Left ventricle myocardium inferior (tissue), 1 donor: ENCODE results near the gene KMT2B. TPM values are rescaled to one million over a fixed set of nuclear protein-coding genes. Genes with fewer than 3 reads are reported as not detected.

Experiments used
- DNase-seq: peaks from one replicate; pipeline ENCODE4 v3.0.0-alpha.2; 2020
- H3K27ac ChIP-seq: fragments of 200-600 bp; replicated peaks from 2 replicates; pipeline ENCODE4 v1.8.0; 2021
- H3K27me3 ChIP-seq: fragments of 200-600 bp; 2 replicates; pipeline ENCODE4 v1.8.0; 2021; ENCODE audit warnings: low read depth
- H3K36me3 ChIP-seq: fragments of 200-600 bp; 2 replicates; pipeline ENCODE4 v1.8.0; 2021
- H3K4me1 ChIP-seq: fragments of 200-600 bp; 2 replicates; pipeline ENCODE4 v1.8.0; 2021
- H3K4me3 ChIP-seq: fragments of 200-600 bp; 2 replicates; pipeline ENCODE4 v1.8.0; 2021; ENCODE audit warnings: mild to moderate bottlenecking, moderate library complexity
- H3K9me3 ChIP-seq: fragments of 200-600 bp; replicated peaks from 2 replicates; pipeline ENCODE4 v1.8.0; 2021
- intact Hi-C: fragments of 100-400 bp; cut with micrococcal nuclease; formaldehyde crosslinking; loops from one replicate; pipeline ENCODE4 v1.11.0; 2022
- long read RNA-seq: library from polyadenylated mRNA; unstranded; transcript quantifications from one replicate; pipeline ENCODE4 v2.0.0, GENCODE V29; 2021
- total RNA-seq: library from RNA; stranded (reverse); fragmentation: NEBNext Ultra II Directional; extraction: Animal tissue kit (Norgen Biotek cat#: 25700); gene quantifications from one replicate; pipeline ENCODE4 v1.2.1, GENCODE V29; 2021
- TF ChIP-seq, protein P1 (sequence below): fragments of 200-600 bp; IDR thresholded peaks from 2 replicates; pipeline ENCODE4 v1.8.0; 2021; ENCODE audit warnings: antibody characterized with exemption, mild to moderate bottlenecking, borderline replicate concordance
- donor health status: DM: no; HTN: yes; CAD: no; lungs with severe emphysema.

The KMT2B gene, protein sequence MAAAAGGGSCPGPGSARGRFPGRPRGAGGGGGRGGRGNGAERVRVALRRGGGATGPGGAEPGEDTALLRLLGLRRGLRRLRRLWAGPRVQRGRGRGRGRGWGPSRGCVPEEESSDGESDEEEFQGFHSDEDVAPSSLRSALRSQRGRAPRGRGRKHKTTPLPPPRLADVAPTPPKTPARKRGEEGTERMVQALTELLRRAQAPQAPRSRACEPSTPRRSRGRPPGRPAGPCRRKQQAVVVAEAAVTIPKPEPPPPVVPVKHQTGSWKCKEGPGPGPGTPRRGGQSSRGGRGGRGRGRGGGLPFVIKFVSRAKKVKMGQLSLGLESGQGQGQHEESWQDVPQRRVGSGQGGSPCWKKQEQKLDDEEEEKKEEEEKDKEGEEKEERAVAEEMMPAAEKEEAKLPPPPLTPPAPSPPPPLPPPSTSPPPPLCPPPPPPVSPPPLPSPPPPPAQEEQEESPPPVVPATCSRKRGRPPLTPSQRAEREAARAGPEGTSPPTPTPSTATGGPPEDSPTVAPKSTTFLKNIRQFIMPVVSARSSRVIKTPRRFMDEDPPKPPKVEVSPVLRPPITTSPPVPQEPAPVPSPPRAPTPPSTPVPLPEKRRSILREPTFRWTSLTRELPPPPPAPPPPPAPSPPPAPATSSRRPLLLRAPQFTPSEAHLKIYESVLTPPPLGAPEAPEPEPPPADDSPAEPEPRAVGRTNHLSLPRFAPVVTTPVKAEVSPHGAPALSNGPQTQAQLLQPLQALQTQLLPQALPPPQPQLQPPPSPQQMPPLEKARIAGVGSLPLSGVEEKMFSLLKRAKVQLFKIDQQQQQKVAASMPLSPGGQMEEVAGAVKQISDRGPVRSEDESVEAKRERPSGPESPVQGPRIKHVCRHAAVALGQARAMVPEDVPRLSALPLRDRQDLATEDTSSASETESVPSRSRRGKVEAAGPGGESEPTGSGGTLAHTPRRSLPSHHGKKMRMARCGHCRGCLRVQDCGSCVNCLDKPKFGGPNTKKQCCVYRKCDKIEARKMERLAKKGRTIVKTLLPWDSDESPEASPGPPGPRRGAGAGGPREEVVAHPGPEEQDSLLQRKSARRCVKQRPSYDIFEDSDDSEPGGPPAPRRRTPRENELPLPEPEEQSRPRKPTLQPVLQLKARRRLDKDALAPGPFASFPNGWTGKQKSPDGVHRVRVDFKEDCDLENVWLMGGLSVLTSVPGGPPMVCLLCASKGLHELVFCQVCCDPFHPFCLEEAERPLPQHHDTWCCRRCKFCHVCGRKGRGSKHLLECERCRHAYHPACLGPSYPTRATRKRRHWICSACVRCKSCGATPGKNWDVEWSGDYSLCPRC (N-terminal part only)
- 12.8 TPM for total RNA-seq
- long read RNA-seq, partial matches to known transcripts: 10 of 13 reads
- long read RNA-seq, other reads (novel, unspliced or antisense): 0 of 13 reads

DNA sequence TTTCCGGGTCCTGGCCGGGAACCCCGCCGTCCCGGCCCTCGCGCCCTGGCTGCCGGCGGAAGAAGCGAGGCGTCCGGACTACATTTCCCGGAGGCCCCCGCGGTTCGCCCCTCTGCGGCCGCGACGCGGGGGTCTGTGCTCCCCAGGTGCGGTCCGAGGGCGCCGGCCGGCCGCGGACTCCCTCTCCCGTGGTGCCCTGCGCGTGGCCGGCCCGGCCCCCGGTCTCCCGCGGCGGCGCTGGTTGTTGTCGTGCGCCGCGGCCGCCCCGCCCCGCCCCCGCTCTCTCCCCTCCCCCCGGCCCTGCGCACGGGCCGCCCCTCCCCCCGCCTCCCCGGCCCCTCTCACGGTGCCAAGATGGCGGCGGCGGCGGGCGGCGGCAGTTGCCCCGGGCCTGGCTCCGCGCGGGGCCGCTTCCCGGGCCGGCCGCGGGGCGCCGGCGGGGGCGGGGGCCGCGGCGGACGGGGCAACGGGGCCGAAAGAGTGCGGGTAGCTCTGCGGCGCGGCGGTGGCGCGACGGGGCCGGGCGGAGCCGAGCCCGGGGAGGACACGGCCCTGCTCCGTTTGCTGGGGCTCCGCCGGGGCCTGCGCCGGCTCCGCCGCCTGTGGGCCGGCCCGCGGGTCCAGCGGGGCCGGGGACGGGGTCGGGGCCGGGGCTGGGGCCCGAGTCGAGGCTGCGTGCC is at the start of gene KMT2B:
Gene KMT2B (plus strand): TSS at position 339 of the 680 bp plus-strand sequence. CDS start 16 bp downstream, at position 355.
- no peak for DNase-seq
- H3K9me3 ChIP-seq: no peaks in the 10 kb centered on the region
- intact Hi-C loops: loop anchor here (2.0 kb wide), 1 partner anchor 21 kb away; no protein-coding TSS in a partner anchor
- peaks cover 47% of the 10 kb centered on the region for H3K4me1 ChIP-seq
- peaks cover 30% of the 10 kb centered on the region for H3K36me3 ChIP-seq
- no peaks in the 10 kb centered on the region for H3K27me3 ChIP-seq
- peak within 1 kb of the TSS; percentile 95 for H3K27ac ChIP-seq
- H3K4me3 ChIP-seq: peak within 1 kb of the TSS; percentile 96
- TF ChIP-seq, protein P1, sequence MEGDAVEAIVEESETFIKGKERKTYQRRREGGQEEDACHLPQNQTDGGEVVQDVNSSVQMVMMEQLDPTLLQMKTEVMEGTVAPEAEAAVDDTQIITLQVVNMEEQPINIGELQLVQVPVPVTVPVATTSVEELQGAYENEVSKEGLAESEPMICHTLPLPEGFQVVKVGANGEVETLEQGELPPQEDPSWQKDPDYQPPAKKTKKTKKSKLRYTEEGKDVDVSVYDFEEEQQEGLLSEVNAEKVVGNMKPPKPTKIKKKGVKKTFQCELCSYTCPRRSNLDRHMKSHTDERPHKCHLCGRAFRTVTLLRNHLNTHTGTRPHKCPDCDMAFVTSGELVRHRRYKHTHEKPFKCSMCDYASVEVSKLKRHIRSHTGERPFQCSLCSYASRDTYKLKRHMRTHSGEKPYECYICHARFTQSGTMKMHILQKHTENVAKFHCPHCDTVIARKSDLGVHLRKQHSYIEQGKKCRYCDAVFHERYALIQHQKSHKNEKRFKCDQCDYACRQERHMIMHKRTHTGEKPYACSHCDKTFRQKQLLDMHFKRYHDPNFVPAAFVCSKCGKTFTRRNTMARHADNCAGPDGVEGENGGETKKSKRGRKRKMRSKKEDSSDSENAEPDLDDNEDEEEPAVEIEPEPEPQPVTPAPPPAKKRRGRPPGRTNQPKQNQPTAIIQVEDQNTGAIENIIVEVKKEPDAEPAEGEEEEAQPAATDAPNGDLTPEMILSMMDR: no peak

DNA sequence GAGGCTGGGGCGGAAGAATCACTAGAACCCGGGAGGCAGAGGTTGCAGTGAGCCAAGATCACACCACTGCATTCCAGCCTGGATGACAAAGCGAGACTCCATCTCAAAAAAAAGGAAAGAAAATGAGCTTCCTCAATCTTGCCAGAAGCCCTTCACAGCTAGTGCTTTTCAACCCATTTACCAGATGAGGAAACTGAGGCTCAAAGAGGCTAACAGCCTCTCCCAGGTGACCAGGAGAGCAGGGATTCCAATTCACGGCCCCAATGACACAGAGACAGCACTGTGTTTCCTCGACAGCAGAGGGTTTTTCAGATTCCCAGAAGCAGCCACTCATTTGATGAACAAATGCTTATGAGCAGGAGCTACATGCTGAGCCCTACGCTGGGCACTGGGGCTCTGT is 48.2 kb upstream of the KMT2B start:
- DNase-seq: no peak
- Histone ChIP-seq H3K4me1 (peaks cover 6% of the 10 kb centered on the region), H3K27me3 (peaks cover 35% of the 10 kb centered on the region), H3K9me3 (no peaks in the 10 kb centered on the region), H3K27ac (no peak overlapping the region), H3K36me3 (no peaks in the 10 kb centered on the region), H3K4me3 (no peak overlapping the region)
- TF ChIP-seq, protein P1: no peak
- intact Hi-C loops: no loop called here

DNA sequence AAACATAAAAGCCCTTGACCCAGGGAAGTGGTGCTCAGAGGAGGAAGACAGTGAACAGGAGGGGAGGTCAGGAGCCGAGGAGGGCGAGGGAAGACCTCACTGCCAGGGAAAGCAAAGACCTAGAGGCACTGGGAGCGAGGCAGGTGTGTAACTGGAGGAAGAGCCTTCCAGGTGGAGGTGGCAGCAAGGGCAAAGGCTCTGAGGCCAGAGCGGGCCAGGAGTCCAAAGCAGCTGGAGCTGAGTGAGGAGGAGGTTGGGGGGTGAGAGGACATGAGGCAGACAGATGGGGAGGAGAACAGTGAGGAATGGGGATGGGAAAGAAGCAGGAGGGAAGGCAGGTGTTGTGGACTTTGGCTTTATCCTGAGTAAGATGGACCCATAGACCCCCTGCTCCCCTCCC is 47.8 kb upstream of the KMT2B start:
- Histone ChIP-seq H3K4me1 (peaks cover 6% of the 10 kb centered on the region), H3K9me3 (no peaks in the 10 kb centered on the region), H3K36me3 (no peaks in the 10 kb centered on the region), H3K27me3 (peaks cover 39% of the 10 kb centered on the region), H3K27ac (no peak overlapping the region), H3K4me3 (no peak overlapping the region)
- intact Hi-C loops: no loop called here
- DNase-seq: no peak
- TF ChIP-seq, protein P1: no peak

DNA sequence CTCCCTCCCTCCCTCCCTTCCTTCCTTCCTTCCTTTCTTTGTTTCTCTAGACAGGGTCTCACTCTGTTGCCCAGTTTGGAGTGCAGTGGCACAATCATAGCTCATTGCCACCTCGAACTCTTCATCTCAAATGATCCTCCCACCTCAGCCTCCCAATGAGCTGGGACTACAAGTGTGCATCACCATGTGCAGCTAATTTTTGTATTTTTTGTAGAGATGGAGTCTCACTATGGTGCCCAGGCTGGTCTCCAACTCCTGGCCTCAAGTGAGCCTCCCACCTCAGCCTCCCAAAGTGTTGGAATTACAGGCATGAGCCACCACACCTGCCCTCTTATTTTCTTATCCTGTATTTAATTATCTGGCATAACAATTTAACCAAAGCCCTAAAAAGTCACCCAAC is 47.1 kb upstream of the KMT2B start:
- H3K4me1 ChIP-seq: peaks cover 6% of the 10 kb centered on the region
- no peaks in the 10 kb centered on the region for H3K36me3 ChIP-seq
- intact Hi-C loops: no loop called here
- DNase-seq: no peak
- TF ChIP-seq, protein P1: no peak
- H3K4me3 ChIP-seq: no peak overlapping the region
- peaks cover 46% of the 10 kb centered on the region for H3K27me3 ChIP-seq
- no peak overlapping the region for H3K27ac ChIP-seq
- no peaks in the 10 kb centered on the region for H3K9me3 ChIP-seq
